Activated T-helper 1 cell treated with anti-CD3 and anti-CD28 coated beads, Interleukin-12 subunit alpha, Interleukin-12 subunit beta, Interleukin-2, Interleukin-4 antibody, amounts not matched to agents 30 ng/mL and 10 ng/mL and 1 ng/mL, durations not matched to agents 14 hours and 24 hours and 36 hours (primary cell): ENCODE data around the gene TMEM132C. TPM values are rescaled to one million over a fixed set of nuclear protein-coding genes. Genes with fewer than 3 reads are reported as not detected.

ENCODE experiments used
- DNase-seq: peaks from one replicate; pipeline ENCODE4 v3.0.0; 2021; ENCODE audit warnings: low spot score
- H3K27ac Mint-ChIP-seq: one replicate; pipeline ENCODE4 v1.8.0; 2021; ENCODE audit warnings: mild to moderate bottlenecking, mixed read lengths
- H3K27me3 Mint-ChIP-seq: one replicate; pipeline ENCODE4 v1.8.0; 2022; ENCODE audit warnings: mild to moderate bottlenecking, moderate library complexity, mixed read lengths; ENCODE audit not compliant: insufficient read depth
- H3K36me3 Mint-ChIP-seq: one replicate; pipeline ENCODE4 v1.8.0; 2021; ENCODE audit warnings: low read depth, mixed read lengths
- H3K4me1 Mint-ChIP-seq: one replicate; pipeline ENCODE4 v1.8.0; 2021; ENCODE audit warnings: low read depth, mixed read lengths
- H3K4me3 Mint-ChIP-seq: one replicate; pipeline ENCODE4 v1.8.0; 2021; ENCODE audit warnings: mild to moderate bottlenecking, moderate library complexity, mixed read lengths
- H3K9me3 Mint-ChIP-seq: one replicate; pipeline ENCODE4 v1.8.0; 2021; ENCODE audit warnings: mixed read lengths
- intact Hi-C: fragments of 100-400 bp; cut with micrococcal nuclease; formaldehyde crosslinking; loops from one replicate; pipeline ENCODE4 v1.15.1; 2024
- total RNA-seq: library from RNA; stranded (reverse); gene quantifications from 2 replicates; pipeline ENCODE4 v1.2.3, GENCODE V29; 2022

TMEM132C gene
- total RNA-seq, 1 donor from 2014 or later = not detected

DNA sequence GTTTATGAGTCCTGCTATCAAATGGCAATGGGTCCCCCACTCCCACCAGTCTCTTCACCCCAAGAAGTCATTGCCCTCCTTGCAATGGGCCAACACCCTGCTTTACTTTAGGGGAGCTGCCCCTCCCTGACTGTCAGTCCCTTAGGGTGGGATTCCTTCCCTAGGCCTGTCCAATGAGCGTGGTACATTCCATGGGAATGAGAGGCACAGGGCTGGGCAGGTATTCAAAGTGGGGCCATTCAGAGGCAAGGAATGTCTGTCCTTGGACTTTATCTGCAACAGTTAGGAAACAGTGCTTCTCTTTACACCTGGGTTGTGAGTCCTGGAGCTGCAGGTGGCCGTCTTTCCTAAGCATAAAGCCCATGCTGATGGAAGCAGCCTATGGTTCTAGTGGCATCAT is 40.8 kb downstream of the TMEM132C start:
- Mint-ChIP-seq H3K27me3 (no peaks in the 10 kb centered on the region), H3K9me3 (peaks cover 28% of the 10 kb centered on the region), H3K27ac (no peak overlapping the region), H3K4me3 (no peak overlapping the region), H3K4me1 (no peaks in the 10 kb centered on the region), H3K36me3 (no peaks in the 10 kb centered on the region)
- DNase-seq = no peak
- intact Hi-C loops = no loop called here

DNA sequence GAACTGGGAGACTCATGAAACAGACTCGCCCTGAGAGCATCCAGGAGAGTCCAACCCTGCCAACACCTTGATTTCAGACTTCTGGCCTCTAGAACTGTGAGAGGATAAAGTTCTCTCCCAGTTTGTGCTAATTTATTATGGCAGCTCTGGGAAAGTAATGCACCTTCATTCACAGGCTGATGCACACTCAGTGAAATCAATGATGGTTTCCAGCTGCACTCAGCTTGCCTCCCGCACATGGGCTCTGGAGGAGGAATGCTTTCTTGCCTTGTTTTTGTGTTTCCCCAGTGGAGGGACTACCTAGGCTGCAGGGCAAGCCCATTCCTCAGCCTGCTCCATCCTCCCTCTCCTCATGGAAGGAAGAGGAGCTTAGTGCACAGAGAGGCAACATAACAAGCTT is 45.7 kb downstream of the TMEM132C start:
- H3K4me1 Mint-ChIP-seq = no peaks in the 10 kb centered on the region
- H3K27ac Mint-ChIP-seq = no peak overlapping the region
- no peaks in the 10 kb centered on the region for H3K27me3 Mint-ChIP-seq
- H3K4me3 Mint-ChIP-seq = no peak overlapping the region
- H3K36me3 Mint-ChIP-seq = no peaks in the 10 kb centered on the region
- H3K9me3 Mint-ChIP-seq = peaks cover 33% of the 10 kb centered on the region
- DNase-seq = no peak
- intact Hi-C loops = no loop called here

DNA sequence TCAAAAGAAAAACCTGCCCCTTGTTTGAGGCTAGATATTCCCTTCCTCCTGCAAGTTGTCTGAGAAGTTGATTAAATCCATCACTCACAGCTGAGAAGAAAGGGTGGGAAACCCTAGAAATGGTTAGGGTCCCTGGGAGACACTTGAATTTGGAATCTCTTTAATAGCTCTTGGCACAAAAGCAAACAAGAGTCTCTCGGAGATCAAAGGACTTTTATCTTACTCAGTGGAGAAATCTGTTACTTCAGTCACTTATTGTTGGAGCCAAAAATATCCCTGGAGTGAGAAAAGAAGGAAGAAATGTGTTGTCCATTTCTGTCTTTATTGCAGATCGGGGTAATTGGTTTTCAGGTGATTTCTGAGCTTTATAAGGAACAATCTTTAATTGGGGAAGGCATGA is 47.0 kb downstream of the TMEM132C start:
- Mint-ChIP-seq H3K36me3 (no peaks in the 10 kb centered on the region), H3K9me3 (peaks cover 30% of the 10 kb centered on the region), H3K4me1 (no peaks in the 10 kb centered on the region), H3K4me3 (no peak overlapping the region), H3K27me3 (no peaks in the 10 kb centered on the region), H3K27ac (no peak overlapping the region)
- no peak for DNase-seq
- intact Hi-C loops = no loop called here

- DNase-seq = no peak
- H3K4me1 Mint-ChIP-seq = no peaks in the 10 kb centered on the region
- H3K27me3 Mint-ChIP-seq = no peaks in the 10 kb centered on the region
- no peak overlapping the region for H3K4me3 Mint-ChIP-seq
- intact Hi-C loops = no loop called here
- H3K9me3 Mint-ChIP-seq = peaks cover 23% of the 10 kb centered on the region
- no peak overlapping the region for H3K27ac Mint-ChIP-seq
- no peaks in the 10 kb centered on the region for H3K36me3 Mint-ChIP-seq
Observed at GRCh38 chr12:128314611-128315010, 47.6 kb downstream of the TMEM132C start.

GRCh38 chr12:128316078-128316477 is 49.1 kb downstream of the TMEM132C start:
- intact Hi-C loops = no loop called here
- peaks cover 12% of the 10 kb centered on the region for H3K9me3 Mint-ChIP-seq
- DNase-seq = no peak
- no peaks in the 10 kb centered on the region for H3K4me1 Mint-ChIP-seq
- no peak overlapping the region for H3K27ac Mint-ChIP-seq
- no peaks in the 10 kb centered on the region for H3K36me3 Mint-ChIP-seq
- no peaks in the 10 kb centered on the region for H3K27me3 Mint-ChIP-seq
- no peak overlapping the region for H3K4me3 Mint-ChIP-seq

- Mint-ChIP-seq H3K4me3 (no peak overlapping the region), H3K27me3 (no peaks in the 10 kb centered on the region), H3K9me3 (peaks cover 6% of the 10 kb centered on the region), H3K36me3 (no peaks in the 10 kb centered on the region), H3K4me1 (no peaks in the 10 kb centered on the region), H3K27ac (no peak overlapping the region)
- intact Hi-C loops = no loop called here
- DNase-seq = no peak
Observed at GRCh38 chr12:128316973-128317526, 50.1 kb downstream of the TMEM132C start.

GRCh38 chr12:128318341-128318740 is 51.4 kb downstream of the TMEM132C start:
- no peak for DNase-seq
- intact Hi-C loops = no loop called here
- Mint-ChIP-seq H3K27ac (no peak overlapping the region), H3K4me3 (no peak overlapping the region), H3K36me3 (no peaks in the 10 kb centered on the region), H3K4me1 (no peaks in the 10 kb centered on the region), H3K27me3 (no peaks in the 10 kb centered on the region), H3K9me3 (peaks cover 11% of the 10 kb centered on the region)

DNA sequence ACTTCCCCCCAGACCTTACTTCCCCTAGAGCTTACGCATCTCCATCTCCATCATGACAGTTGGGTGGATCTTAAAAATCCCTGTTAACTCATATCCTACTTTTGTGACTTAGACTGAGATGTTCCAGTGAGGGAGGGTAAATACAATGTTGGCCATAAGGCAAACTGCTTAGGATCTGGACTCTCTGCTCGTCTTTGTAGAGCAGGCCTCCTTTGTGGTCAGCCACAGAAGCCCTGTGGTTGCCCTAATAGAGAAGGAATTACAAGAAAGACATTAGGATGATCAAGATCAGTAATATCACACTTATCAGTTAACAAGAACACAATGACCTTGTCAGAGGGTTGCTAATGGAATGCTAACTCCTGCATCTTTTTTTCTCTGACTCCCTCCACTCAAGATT is 52.0 kb downstream of the TMEM132C start:
- no peak for DNase-seq
- Mint-ChIP-seq H3K9me3 (peaks cover 17% of the 10 kb centered on the region), H3K36me3 (no peaks in the 10 kb centered on the region), H3K4me3 (no peak overlapping the region), H3K4me1 (no peaks in the 10 kb centered on the region), H3K27ac (no peak overlapping the region), H3K27me3 (no peaks in the 10 kb centered on the region)
- intact Hi-C loops = no loop called here

GRCh38 chr12:128322341-128322740 is 55.4 kb downstream of the TMEM132C start:
- intact Hi-C loops = no loop called here
- Mint-ChIP-seq H3K4me1 (no peaks in the 10 kb centered on the region), H3K27ac (no peak overlapping the region), H3K9me3 (peaks cover 30% of the 10 kb centered on the region), H3K4me3 (no peak overlapping the region), H3K27me3 (no peaks in the 10 kb centered on the region), H3K36me3 (no peaks in the 10 kb centered on the region)
- no peak for DNase-seq

GRCh38 chr12:128323145-128323920 is 56.4 kb downstream of the TMEM132C start:
- Mint-ChIP-seq H3K27ac (no peak overlapping the region), H3K27me3 (no peaks in the 10 kb centered on the region), H3K4me1 (no peaks in the 10 kb centered on the region), H3K4me3 (no peak overlapping the region), H3K9me3 (peaks cover 36% of the 10 kb centered on the region), H3K36me3 (no peaks in the 10 kb centered on the region)
- intact Hi-C loops = no loop called here
- DNase-seq = no peak

- no peak overlapping the region for H3K27ac Mint-ChIP-seq
- H3K9me3 Mint-ChIP-seq = peaks cover 36% of the 10 kb centered on the region
- no peaks in the 10 kb centered on the region for H3K36me3 Mint-ChIP-seq
- no peaks in the 10 kb centered on the region for H3K4me1 Mint-ChIP-seq
- H3K27me3 Mint-ChIP-seq = no peaks in the 10 kb centered on the region
- H3K4me3 Mint-ChIP-seq = no peak overlapping the region
- intact Hi-C loops = no loop called here
- DNase-seq = no peak
Observed at GRCh38 chr12:128325646-128326045, 58.7 kb downstream of the TMEM132C start.

- no peak overlapping the region for H3K4me3 Mint-ChIP-seq
- no peaks in the 10 kb centered on the region for H3K4me1 Mint-ChIP-seq
- no peaks in the 10 kb centered on the region for H3K27me3 Mint-ChIP-seq
- intact Hi-C loops = no loop called here
- no peak for DNase-seq
- no peaks in the 10 kb centered on the region for H3K36me3 Mint-ChIP-seq
- no peak overlapping the region for H3K27ac Mint-ChIP-seq
- H3K9me3 Mint-ChIP-seq = peaks cover 36% of the 10 kb centered on the region
Observed at GRCh38 chr12:128326406-128326805, 59.4 kb downstream of the TMEM132C start.

GRCh38 chr12:128328961-128329360 is 62.0 kb downstream of the TMEM132C start:
- DNase-seq = no peak
- Mint-ChIP-seq H3K27me3 (no peaks in the 10 kb centered on the region), H3K27ac (no peak overlapping the region), H3K36me3 (no peaks in the 10 kb centered on the region), H3K4me3 (no peak overlapping the region), H3K4me1 (no peaks in the 10 kb centered on the region), H3K9me3 (peaks cover 20% of the 10 kb centered on the region)
- intact Hi-C loops = no loop called here
